GM19455 (cell line): ENCODE data around the gene ZSWIM3.
"Not testable (repeated sequence)": the region's sequence is repeated elsewhere in the genome, so short reads cannot be mapped to it uniquely, and the experiment has no call there.

Experiments used
- ATAC-seq: cut with Tn5 transposase; IDR thresholded peaks from one replicate; pipeline ENCODE4 v1.9.1; 2021; ENCODE audit not compliant: unreplicated experiment

Gene ZSWIM3

GRCh38 chr20:45888681-45889080 is 31.3 kb downstream of the ZSWIM3 start:
- ATAC-seq = no peak

DNA sequence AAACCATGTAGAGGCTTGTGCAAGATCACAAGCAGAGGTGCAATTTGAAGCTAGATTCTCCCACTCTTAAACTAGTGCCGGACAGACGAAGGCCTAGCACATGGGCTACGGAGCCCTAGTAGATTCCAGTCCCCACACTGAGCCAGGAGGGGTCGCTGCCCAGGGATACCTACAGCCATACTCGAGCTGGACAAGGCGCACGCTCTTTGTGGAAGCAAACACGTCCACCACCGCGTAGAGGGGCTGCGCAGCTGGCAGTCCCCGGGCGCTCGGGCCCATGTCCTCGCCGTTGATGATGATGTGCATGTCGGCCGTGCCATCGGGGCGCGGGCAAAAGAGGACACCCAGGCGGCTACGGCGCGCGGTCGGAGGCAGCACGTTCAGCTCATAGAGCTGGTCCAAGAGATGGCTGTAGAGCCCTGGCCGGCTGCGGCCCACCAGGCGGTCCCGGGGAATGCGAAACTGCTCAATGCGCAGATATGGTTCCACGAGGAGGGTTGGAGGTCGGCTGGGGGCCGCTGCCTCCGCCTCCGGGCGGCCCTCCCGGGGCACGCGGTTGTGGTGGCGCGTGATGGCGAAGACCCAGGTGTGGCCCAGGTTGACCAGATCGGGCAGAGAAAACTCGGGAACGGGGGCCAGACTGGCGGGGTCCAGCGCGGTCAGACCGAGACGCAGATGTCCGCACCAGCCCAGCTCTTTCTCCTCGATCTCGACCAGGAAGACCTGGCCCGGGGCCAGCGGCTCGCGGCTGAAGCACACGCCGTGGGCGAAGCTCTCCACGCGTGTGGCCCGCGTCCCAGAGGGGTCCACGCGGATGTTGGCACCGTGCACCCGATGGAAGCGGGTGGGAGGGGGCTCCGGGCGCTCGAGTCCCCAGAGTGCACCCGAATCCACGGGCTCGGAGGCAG is 32.9 kb downstream of the ZSWIM3 start:
- ATAC-seq = no peak

GRCh38 chr20:45890985-45891983 is 33.9 kb downstream of the ZSWIM3 start, which contains the start of the genes CTSA and NEURL2:
TSS of gene CTSA (plus strand) at chr20:45891335. CDS start at chr20:45891569, 234 bp downstream.
TSS of gene NEURL2 (minus strand) at chr20:45891208. CDS start at chr20:45890991, 217 bp downstream.
- ATAC-seq = peak; percentile 78

DNA sequence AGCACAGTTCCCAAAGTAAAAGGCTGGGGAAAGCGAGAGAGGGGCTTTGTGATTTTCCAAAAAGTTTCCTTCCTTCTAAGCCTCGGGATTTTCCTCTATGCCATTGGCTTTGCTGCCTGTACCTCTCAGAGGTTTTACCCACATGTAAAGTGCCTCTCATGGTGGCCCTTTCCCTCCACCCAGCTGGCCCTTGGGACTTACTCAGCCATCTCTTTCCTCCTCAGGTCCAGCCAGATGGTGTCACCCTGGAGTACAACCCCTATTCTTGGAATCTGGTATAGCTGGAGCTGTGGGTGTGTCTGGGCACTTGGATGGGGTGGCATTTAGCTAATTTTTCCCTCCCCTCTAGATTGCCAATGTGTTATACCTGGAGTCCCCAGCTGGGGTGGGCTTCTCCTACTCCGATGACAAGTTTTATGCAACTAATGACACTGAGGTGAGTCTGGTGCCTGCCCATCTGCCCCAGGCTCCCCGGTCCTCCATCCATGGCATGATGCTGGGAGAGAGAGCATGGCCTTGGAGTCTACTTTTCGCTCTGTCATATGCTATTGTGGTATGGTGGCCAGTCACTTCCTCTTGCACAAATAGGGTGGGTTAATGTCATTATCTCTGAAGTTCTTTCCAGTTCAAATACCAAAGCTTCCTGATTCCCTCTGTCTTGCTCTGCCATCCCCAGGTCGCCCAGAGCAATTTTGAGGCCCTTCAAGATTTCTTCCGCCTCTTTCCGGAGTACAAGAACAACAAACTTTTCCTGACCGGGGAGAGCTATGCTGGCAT is 34.8 kb downstream of the ZSWIM3 start:
- ATAC-seq = no peak

DNA sequence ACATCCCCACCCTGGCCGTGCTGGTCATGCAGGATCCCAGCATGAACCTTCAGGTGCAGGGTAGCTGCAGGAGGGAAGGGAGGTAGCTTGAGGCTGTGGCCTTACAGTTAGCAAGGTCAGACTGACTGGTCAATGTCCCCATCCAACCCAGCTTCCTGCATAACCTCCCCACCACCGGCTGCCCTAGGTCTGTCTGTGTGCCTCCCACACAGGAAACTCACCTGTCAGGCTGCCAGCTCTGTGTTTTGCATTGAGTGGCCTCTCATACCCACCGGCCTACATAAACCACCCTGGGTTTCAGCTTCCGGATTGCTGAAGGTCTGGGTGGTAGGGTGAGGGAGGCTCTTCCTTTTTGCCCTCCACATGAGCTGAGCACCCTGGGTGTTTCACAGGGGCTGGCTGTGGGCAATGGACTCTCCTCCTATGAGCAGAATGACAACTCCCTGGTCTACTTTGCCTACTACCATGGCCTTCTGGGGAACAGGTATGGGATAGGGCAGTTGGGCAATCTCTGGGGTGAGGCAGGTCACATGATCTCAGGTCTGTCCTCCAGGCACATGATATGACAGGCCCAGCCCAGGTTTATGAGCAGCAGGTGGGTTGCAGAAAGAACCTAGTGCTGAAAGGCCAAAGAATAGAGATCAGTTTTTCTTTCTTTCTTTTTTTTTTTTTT is 35.5 kb downstream of the ZSWIM3 start:
- no peak for ATAC-seq

GRCh38 chr20:45893831-45894230 is 36.4 kb downstream of the ZSWIM3 start:
- ATAC-seq = no peak

DNA sequence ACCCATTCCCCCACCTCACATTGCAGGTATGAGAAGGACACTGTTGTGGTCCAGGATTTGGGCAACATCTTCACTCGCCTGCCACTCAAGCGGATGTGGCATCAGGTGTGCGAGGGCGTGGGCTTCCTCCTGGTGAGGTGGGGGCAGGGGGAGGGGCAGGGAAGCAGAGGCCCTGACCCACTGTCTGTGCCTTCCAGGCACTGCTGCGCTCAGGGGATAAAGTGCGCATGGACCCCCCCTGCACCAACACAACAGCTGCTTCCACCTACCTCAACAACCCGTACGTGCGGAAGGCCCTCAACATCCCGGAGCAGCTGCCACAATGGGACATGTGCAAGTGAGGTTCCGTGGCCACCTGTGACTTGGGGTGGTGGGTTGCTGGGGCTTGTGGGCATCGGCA is 37.4 kb downstream of the ZSWIM3 start:
- ATAC-seq = no peak

GRCh38 chr20:45896641-45897161 is 39.3 kb downstream of the ZSWIM3 start:
- ATAC-seq = no peak

GRCh38 chr20:45897289-45897688 is 39.9 kb downstream of the ZSWIM3 start:
- no peak for ATAC-seq

GRCh38 chr20:45897692-45898091 is 40.3 kb downstream of the ZSWIM3 start:
- ATAC-seq = no peak

GRCh38 chr20:45898285-45898684 is 40.9 kb downstream of the ZSWIM3 start:
- ATAC-seq = no peak

DNA sequence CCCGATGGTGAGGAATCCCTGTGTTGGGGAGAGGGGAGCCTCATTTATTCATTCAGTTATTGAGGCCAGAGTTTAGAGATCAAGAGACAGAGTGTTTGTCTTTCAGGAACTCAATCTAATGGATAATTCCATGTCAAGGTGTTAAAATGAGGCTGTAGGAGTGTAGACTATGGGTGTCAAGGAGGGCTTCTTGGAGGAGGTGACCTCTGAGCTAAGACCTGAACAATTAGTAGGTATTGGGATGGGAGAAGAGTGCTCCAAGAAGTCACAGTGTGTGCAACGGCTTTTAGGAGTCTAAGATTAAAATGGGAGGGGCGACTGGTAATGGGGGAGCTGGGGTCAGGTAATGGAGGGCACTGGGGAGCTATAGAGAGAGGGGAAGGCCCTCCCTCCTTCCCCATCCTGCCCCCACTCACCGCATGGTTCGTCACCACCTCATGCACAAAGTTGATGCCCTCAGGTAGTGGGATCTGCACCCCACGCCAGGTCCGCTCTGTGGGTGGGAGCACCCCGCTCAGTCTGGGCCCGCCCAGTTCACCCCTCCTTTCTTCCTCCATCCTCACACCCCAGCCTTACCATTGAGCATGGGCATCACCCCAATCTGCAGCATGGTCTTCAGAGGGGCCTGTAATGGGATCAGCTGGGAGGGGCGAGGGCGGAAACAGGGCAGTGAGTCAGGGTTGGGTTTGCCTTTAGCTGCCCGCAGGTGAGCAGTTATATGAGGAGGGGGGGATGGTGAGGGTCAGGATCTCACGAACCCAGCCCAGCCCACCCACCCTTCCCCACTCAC is 41.8 kb downstream of the ZSWIM3 start:
- ATAC-seq = no peak

GRCh38 chr20:45901332-45901731 is 43.9 kb downstream of the ZSWIM3 start:
- not testable (repeated sequence) for ATAC-seq

DNA sequence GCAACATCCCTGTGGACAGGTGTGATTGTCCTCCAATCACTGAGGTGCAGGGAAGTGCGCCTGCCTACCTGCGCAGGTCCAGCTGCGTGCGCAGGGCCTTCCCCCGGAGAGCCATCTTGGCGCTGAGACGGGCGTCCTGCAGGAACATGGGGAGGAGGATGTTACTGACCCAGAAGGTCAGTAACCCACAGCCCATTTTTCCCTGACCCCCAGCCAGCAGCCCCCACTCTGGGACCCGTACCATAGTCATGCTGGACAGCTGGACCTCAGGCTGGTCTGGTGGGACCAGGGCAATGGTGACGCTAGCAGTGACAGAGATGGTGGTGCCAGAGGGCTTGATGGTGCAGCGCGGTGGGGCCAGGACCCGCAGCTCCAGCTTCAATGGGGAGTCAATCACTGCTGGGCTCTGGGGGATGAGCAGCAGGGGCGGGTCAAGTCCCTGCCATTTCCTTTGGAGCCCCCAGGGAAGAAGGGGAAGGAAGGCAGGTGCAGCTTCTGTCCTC is 44.8 kb downstream of the ZSWIM3 start:
- no peak for ATAC-seq

DNA sequence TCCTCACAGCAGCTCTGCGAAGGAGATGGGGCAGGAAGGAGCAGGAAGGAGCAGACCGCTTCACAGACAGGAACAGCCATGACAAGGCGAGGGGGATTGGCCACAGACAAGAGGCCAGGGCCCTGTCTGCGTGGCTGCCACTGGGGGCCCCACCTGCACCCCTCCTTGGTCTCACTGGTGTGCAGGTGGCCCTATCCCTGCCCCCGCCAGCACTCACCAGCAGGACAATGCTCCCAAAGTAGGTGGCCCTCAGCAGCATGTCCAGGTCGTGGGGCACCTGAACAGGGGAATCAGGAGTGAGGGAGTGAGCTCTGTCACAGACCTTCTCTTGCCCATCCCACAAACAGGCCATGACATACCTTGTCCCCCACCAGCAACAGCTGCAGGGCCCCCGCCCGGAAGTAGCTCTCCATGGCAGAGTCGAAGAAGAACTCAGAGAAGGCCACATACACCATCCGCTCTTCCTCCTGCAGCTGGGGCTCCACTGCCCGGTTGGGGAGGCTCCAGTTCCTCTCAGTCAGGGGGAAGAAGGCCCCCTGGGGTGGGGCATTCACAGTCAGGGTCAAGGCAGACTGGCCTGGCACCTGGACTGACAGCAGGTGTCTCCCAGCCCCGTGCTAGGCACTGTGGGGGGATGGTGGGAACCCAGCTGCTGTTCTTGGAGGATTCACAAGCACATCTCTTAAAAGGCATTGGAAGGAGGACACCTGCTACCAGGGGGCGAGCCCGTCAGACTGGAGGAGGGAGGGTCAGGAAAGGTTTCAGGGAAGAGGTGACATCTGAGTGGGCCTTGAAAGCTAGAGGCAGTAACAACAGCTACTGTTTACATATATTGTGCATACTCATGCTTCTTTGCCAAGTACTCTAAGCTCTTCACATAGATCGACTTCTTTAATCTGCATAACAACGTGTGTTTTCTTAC is 47.4 kb downstream of the ZSWIM3 start:
- ATAC-seq = no peak

DNA sequence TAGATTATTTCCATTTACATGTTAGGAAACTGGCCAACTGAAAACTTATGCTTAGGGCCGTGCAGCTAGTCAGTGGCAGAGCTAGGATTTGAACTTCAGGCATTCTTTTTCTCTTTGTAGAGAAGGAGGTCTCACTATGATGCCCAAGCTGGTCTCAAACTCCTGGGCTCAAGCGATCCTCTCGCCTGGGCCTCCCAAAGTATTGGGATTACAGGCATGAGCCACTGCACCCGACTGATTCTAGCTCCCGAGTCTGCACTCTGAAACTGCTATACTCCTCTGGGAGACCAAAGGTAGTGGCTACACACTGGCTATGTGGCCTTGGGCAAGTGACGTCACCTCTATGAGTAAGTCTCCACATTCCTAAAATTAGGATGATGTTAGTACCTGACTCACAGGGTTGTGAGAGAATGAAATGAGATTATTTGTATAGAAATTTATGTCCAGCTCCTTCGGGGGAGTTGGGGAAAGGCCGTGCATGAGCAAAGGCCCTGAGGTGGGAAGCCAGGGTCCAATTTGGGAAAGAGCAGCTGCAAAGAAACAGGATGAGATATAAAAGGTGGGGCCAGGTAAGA is 48.2 kb downstream of the ZSWIM3 start:
- ATAC-seq = no peak

DNA sequence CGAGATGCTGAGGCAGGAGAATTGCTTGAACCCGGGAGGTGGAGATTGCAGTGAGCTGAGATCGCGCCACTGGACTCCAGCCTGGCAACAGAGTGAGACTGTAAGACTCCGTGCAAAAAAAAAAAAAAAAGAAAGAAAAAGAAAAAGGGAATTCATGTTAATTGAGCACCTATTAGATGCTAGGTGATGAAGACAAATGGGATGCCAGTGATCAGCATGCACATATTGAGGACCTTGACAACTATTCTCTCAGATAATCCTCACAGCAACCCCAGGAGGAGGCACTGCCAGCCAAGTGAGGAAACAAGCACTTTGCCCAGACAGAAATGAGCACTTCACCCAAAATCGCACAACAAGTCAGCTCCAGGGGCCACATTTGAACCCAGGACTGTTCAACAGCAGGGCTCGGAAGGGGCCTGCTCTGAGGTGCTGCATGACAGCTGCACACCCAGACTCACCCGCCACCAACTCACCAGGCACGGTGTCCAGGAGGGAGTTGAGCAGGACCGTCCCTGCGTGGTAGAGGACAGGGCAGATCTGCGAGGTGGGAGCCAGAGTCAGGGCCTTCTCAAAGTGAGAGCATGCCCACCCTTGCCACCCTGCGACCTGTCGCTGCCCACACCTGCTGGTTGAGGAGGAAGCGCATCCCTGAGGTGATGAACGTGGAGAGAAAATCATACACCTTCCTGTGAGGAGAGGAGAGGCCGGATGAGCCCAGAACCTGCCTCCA is 50.0 kb downstream of the ZSWIM3 start:
- ATAC-seq = no peak
